ENCODE measurements around the gene UBE2U.

- TF ChIP-seq CTCF (IDR thresholded peaks at IDR 0.05) (no peak), EP300 (IDR thresholded peaks at IDR 0.05) (no peak), POLR2A (IDR thresholded peaks at IDR 0.05) (no peak)
These were observed 31.8 kb downstream of the UBE2U start for GRCh38 chr1:64235181-64235580.

Measured in ovary (tissue), 3 donors.